Upper lobe of left lung (tissue), 6 donors: ENCODE results near the gene STAMBP. TPM values are rescaled to one million over a fixed set of nuclear protein-coding genes. Genes with fewer than 3 reads are reported as not detected.
"Not testable (repeated sequence)": the region's sequence is repeated elsewhere in the genome, so short reads cannot be mapped to it uniquely, and the experiment has no call there.

Experiments
- ATAC-seq, 2 donors: fragments of 200-7000 bp; cut with Tn5 transposase; one replicate each; pipeline ENCODE4 v1.9.1; 2022; ENCODE audit warnings: mild to moderate bottlenecking in 2 of 2, moderate library complexity in 2 of 2; ENCODE audit not compliant: low FRiP score in 2 of 2
- DNase-seq, 2 donors: peaks; one replicate each; pipeline ENCODE4 v3.0.0-alpha.2; 2019 to 2020
- H3K27ac ChIP-seq, 4 donors: fragments of 200-600 bp; sonication (generic); one replicate each; pipeline ENCODE4 v1.5.1; 2016 to 2019
- H3K27me3 ChIP-seq, 4 donors: fragments of 200-600 bp; sonication (generic); one replicate each; pipeline ENCODE4 v1.5.1; 2017 to 2019
- H3K36me3 ChIP-seq, 4 donors: fragments of 200-600 bp; sonication (generic); one replicate each; pipeline ENCODE4 v1.5.1; 2016 to 2019
- H3K4me1 ChIP-seq, 4 donors: fragments of 200-600 bp; sonication (generic); one replicate each; pipeline ENCODE4 v1.5.1; 2018 to 2019
- H3K4me3 ChIP-seq, 4 donors: fragments of 200-600 bp; sonication (generic); one replicate each; pipeline ENCODE4 v1.5.1; 2017 to 2019; ENCODE audit warnings: mild to moderate bottlenecking in 2 of 4, moderate library complexity in 1 of 4
- H3K9me3 ChIP-seq, 4 donors: fragments of 200-600 bp; sonication (generic); one replicate each; pipeline ENCODE4 v1.5.1; 2018 to 2019
- EP300 ChIP-seq, 4 donors: sonication (generic); formaldehyde crosslinking; IDR thresholded peaks; one replicate each; pipeline ENCODE4 v1.5.1; 2017; ENCODE audit warnings: antibody characterized with exemption in 4 of 4, control low read depth in 2 of 4
- POLR2A ChIP-seq, 4 donors: fragments of 450-650 bp; IDR thresholded peaks; one replicate each; pipeline ENCODE4 v1.5.1; 2016 to 2017; ENCODE audit warnings: antibody characterized with exemption in 4 of 4, mild to moderate bottlenecking in 2 of 4
- POLR2AphosphoS5 ChIP-seq, 2 donors: sonication (generic); formaldehyde crosslinking; IDR thresholded peaks; one replicate each; pipeline ENCODE4 v1.5.1; 2017; ENCODE audit warnings: antibody characterized with exemption in 2 of 2
- WGBS, 2 donors: methylation state at CpG; one replicate each; pipeline ENCODE4 v1.1.5; 2017 to 2018; 5-methylcytosine and 5-hydroxymethylcytosine counted together
- total RNA-seq, 6 donors: library from RNA; depleted of rRNA in 4 of 6; stranded (reverse); fragments of >200 nt in 4 of 6; gene quantifications; one replicate each; pipeline versions ENCODE4 v1.1.0 to v1.2.1, GENCODE V29; 2016 to 2021
- TF ChIP-seq, protein P1 (sequence below), 6 experiments: fragments of 450-650 bp in 4 of 6; fragments of 200-600 bp in 2 of 6; sonication (generic) in 2 of 6; IDR thresholded peaks; one replicate each; pipeline ENCODE4 v1.5.1; 2016 to 2019; ENCODE audit warnings: antibody characterized with exemption in 6 of 6
- donor health status: DM: no; HTN: no; CAD: no; lungs with moderate emphysema.
- donor health status: DM: no; HTN: yes; CAD: no; lungs with severe emphysema.

STAMBP gene
- total RNA-seq, 6 donors from 2014 or later, result 22.8 to 41.7 (median 28.3) TPM

DNA sequence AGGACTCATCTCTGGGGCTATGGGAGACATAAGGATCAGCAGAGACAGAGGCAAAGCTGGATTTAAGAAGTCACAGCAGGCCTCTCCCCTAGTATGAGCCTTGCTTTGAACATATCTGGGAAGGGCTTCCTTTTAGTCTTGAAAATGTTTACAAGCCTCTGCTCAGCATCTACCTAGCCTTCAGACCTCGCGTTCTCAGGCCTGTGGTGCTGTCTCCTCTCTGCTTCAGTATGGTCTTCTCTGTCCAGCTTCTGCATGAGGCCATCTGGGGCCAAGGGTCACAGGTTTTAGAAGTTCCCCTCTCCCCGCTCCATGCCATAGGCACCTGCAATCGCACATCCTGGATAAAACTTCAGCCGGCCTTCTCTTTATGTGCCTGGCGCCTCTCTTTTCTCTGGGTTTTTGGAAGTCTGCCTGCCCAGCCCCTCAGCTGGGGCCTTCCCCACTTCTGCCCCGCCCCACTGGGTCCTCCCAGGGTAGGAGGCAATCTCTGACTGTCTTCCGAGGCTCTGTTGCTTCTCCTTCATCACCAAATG, 71.1 kb downstream of the STAMBP start:
- DNase-seq (no peak), ATAC-seq (no peak)
- H3K36me3 ChIP-seq, result no peaks in the 10 kb centered on the region
- H3K27ac ChIP-seq, result no peak overlapping the region
- H3K27me3 ChIP-seq, result no peaks in the 10 kb centered on the region
- TF ChIP-seq, protein P1, sequence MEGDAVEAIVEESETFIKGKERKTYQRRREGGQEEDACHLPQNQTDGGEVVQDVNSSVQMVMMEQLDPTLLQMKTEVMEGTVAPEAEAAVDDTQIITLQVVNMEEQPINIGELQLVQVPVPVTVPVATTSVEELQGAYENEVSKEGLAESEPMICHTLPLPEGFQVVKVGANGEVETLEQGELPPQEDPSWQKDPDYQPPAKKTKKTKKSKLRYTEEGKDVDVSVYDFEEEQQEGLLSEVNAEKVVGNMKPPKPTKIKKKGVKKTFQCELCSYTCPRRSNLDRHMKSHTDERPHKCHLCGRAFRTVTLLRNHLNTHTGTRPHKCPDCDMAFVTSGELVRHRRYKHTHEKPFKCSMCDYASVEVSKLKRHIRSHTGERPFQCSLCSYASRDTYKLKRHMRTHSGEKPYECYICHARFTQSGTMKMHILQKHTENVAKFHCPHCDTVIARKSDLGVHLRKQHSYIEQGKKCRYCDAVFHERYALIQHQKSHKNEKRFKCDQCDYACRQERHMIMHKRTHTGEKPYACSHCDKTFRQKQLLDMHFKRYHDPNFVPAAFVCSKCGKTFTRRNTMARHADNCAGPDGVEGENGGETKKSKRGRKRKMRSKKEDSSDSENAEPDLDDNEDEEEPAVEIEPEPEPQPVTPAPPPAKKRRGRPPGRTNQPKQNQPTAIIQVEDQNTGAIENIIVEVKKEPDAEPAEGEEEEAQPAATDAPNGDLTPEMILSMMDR (IDR thresholded peaks at IDR 0.05), result no peak
- TF ChIP-seq POLR2A (IDR thresholded peaks at IDR 0.05) (no peak), EP300 (IDR thresholded peaks at IDR 0.05) (no peak), POLR2AphosphoS5 (IDR thresholded peaks at IDR 0.05) (no peak)
- H3K4me1 ChIP-seq, result no peaks in the 10 kb centered on the region
- no peaks in the 10 kb centered on the region for H3K9me3 ChIP-seq
- H3K4me3 ChIP-seq, result no peak overlapping the region
- 77% methylated on average over 8 of the region's 8 CpGs for WGBS, 2 donors

DNA sequence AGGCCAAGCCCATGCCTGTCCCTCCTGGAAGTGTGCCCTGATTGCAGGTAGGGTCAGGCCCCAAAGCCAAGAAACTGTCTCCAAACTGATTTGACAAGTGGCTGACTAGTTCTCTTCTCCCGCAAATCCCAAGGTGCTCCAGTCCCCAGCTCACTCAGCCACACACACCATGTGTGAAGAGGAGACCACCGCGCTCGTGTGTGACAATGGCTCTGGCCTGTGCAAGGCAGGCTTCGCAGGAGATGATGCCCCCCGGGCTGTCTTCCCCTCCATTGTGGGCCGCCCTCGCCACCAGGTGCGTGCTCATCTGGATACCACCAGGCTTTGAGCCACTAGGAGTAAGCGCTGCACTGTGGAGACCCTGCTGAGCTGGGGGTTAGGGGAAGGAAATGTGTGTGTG, 72.4 kb downstream of the STAMBP start:
- ATAC-seq, result no peak
- no peak for TF ChIP-seq POLR2AphosphoS5 (IDR thresholded peaks at IDR 0.05)
- TF ChIP-seq, protein P1 (IDR thresholded peaks at IDR 0.05), result no peak
- no peak for TF ChIP-seq POLR2A (IDR thresholded peaks at IDR 0.05)
- TF ChIP-seq EP300 (IDR thresholded peaks at IDR 0.05), result no peak
- 92% methylated on average over 9 of the region's 10 CpGs; no CpG with 5 or more reads in 1 of the 2 donors for WGBS, 2 donors

DNA sequence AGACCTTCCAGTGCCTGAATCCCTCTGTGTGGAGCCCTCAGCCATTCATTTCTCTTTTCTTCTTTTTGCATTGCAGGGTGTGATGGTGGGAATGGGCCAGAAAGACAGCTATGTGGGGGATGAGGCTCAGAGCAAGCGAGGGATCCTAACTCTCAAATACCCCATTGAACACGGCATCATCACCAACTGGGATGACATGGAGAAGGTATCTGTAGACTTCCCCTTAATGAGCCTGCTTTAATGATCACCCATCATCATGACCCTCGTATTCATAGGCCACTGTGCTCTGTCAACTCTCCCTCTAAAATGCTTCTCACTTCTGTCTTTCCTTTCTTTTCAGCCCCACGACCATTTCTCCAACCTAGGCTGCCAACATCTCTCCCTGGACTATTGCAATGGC, 73.5 kb downstream of the STAMBP start:
- no peak for ATAC-seq
- no peak for DNase-seq
- H3K9me3 ChIP-seq, result no peaks in the 10 kb centered on the region
- no peaks in the 10 kb centered on the region for H3K27me3 ChIP-seq
- H3K27ac ChIP-seq, result no peak overlapping the region
- TF ChIP-seq, protein P1 (IDR thresholded peaks at IDR 0.05), result no peak
- H3K4me1 ChIP-seq, result no peaks in the 10 kb centered on the region
- H3K4me3 ChIP-seq, result no peak overlapping the region
- H3K36me3 ChIP-seq, result no peaks in the 10 kb centered on the region
- WGBS, 2 donors, result 84 to 85% methylated on average over 4 of the region's 4 CpGs

More for the DNA sequence above, 72.4 kb downstream of the STAMBP start:
- H3K9me3 ChIP-seq, result no peaks in the 10 kb centered on the region
- DNase-seq, result peak in 1 of 2 donors; percentile 43
- H3K36me3 ChIP-seq, result no peaks in the 10 kb centered on the region
- H3K27ac ChIP-seq, result no peak overlapping the region
- H3K27me3 ChIP-seq, result no peaks in the 10 kb centered on the region
- no peaks in the 10 kb centered on the region for H3K4me1 ChIP-seq
- no peak overlapping the region for H3K4me3 ChIP-seq

DNA sequence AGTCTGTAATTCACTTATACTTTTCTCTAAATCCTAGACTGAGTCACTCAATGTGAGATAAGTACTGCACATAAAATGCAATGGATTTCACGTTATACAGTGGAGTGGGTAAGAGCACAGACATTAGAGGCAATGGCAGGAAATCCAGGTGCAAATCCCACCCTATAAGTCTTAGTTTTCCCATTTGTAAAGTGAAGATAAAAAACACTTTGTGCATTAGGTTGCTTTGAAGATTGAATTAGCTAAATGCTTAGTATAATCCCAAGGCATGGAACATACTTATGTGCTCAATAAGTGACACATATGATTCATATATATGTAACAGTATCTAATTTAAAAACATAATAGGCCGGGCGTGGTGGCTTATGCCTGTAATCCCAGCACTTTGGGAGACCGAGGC, 74.6 kb downstream of the STAMBP start:
- H3K4me1 ChIP-seq, result no peaks in the 10 kb centered on the region
- H3K27ac ChIP-seq, result no peak overlapping the region
- 90% methylated on average over 4 of the region's 4 CpGs for WGBS, 2 donors
- H3K27me3 ChIP-seq, result no peaks in the 10 kb centered on the region
- no peak overlapping the region for H3K4me3 ChIP-seq
- TF ChIP-seq EP300 (IDR thresholded peaks at IDR 0.05) (no peak), POLR2AphosphoS5 (IDR thresholded peaks at IDR 0.05) (no peak), POLR2A (IDR thresholded peaks at IDR 0.05) (no peak)
- TF ChIP-seq, protein P1 (IDR thresholded peaks at IDR 0.05), result no peak
- no peaks in the 10 kb centered on the region for H3K36me3 ChIP-seq
- ATAC-seq (no peak), DNase-seq (no peak)
- no peaks in the 10 kb centered on the region for H3K9me3 ChIP-seq

DNA sequence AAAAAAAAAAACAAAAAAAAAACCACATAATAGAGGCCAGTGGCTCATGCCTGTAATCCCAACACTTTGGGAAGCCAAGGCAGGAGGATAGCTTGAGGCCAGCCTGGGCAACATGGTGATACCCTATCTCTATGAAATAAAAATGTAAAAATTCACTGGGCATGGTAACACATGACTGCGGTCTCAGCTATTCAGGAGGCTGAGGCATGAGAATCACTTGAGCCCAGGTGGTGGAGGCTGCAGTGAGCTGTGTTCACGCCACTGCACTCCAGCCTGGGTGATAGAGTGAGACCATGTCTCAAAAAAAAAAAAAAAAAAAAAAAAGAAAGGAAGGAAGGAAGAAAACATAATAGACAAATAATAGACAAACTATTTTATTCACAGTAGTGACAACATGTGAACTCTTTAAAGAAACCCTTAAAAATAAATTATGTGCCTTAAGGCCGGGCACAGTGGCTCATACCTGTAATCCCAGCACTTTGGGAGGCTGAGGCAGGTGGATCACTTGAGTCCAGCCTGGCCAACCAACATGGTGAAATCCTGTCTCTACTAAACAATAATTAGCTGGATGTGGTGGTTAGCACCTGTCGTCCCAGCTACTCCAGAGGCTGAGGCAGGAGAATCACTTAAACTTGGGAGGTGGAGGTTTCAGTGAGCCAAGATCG, 75.3 kb downstream of the STAMBP start:
- H3K4me3 ChIP-seq, H3K27me3 ChIP-seq, H3K27ac ChIP-seq, ATAC-seq, H3K9me3 ChIP-seq, DNase-seq, H3K36me3 ChIP-seq, H3K4me1 ChIP-seq: not testable (repeated sequence)
- 87 to 88% methylated on average over 5 of the region's 5 CpGs for WGBS, 2 donors
